Heart left ventricle (tissue), 16 donors: ENCODE data around the gene STX3. TPM values are rescaled to one million over a fixed set of nuclear protein-coding genes. Genes with fewer than 3 reads are reported as not detected.

Experiments used
- ATAC-seq, 4 donors: fragments of 200-7000 bp; cut with Tn5 transposase; one replicate each; pipeline ENCODE4 v1.9.1; 2020 to 2022; ENCODE audit warnings: moderate library complexity in 4 of 4, mild to moderate bottlenecking in 3 of 4, moderate number of reproducible peaks in 1 of 4
- DNase-seq, 5 donors: peaks; one replicate each; pipeline ENCODE4 v3.0.0-alpha.2; 2020
- H3K27ac ChIP-seq, 12 donors: fragments of 200-600 bp; sonication (generic) in 4 of 12; one replicate each; pipeline versions ENCODE4 v1.5.0 to v1.8.0; 2016 to 2022; ENCODE audit warnings: mild to moderate bottlenecking in 2 of 12
- H3K27me3 ChIP-seq, 9 donors: fragments of 200-600 bp; sonication (generic) in 2 of 9; one replicate each; pipeline versions ENCODE4 v1.5.1 to v1.8.0; 2016 to 2022; ENCODE audit warnings: mild to moderate bottlenecking in 3 of 9
- H3K36me3 ChIP-seq, 9 donors: fragments of 200-600 bp; sonication (generic) in 2 of 9; one replicate each; pipeline versions ENCODE4 v1.5.0 to v1.8.0; 2018 to 2022; ENCODE audit warnings: mild to moderate bottlenecking in 2 of 9
- H3K4me1 ChIP-seq, 12 donors: fragments of 200-600 bp; sonication (generic) in 4 of 12; one replicate each; pipeline versions ENCODE4 v1.5.0 to v1.8.0; 2016 to 2022; ENCODE audit warnings: mild to moderate bottlenecking in 3 of 12
- H3K4me3 ChIP-seq, 12 donors: fragments of 200-600 bp; sonication (generic) in 4 of 12; one replicate each; pipeline versions ENCODE4 v1.5.0 to v1.8.0; 2017 to 2022; ENCODE audit warnings: mild to moderate bottlenecking in 9 of 12, moderate library complexity in 4 of 12
- H3K9me3 ChIP-seq, 12 donors: fragments of 200-600 bp; sonication (generic) in 4 of 12; one replicate each; pipeline versions ENCODE4 v1.5.0 to v1.8.0; 2016 to 2022; ENCODE audit warnings: mild to moderate bottlenecking in 1 of 12
- POLR2A ChIP-seq, 2 donors: fragments of 450-650 bp; IDR thresholded peaks; one replicate each; pipeline ENCODE4 v1.6.1; 2017; ENCODE audit warnings: antibody characterized with exemption in 2 of 2, mild to moderate bottlenecking in 2 of 2, moderate library complexity in 2 of 2
- WGBS, 4 donors: extraction: QIAGEN DNeasy Blood & Tissue Kit in 2 of 4; methylation state at CpG; one replicate each; pipeline versions ENCODE4 v1.1.5 to v1.1.7; 2013 to 2018; 5-methylcytosine and 5-hydroxymethylcytosine counted together
- intact Hi-C, 10 donors: fragments of 100-400 bp; cut with DNase I; formaldehyde crosslinking; loops; one replicate each; pipeline versions ENCODE4 v1.11.1 to v1.14.2; 2022
- polyA plus RNA-seq, 2 donors: library from polyadenylated mRNA; stranded (reverse); fragments of 200-250 nt; gene quantifications; one replicate each; pipeline ENCODE4 v1.2.3, GENCODE V29; 2013
- total RNA-seq, 9 donors: library from RNA; depleted of rRNA in 2 of 9; stranded (reverse); fragments of >200 nt in 2 of 9; fragmentation: NEBNext Ultra II Directional in 3 of 9; extraction: Animal tissue kit (Norgen Biotek cat#: 25700) in 3 of 9; gene quantifications; one replicate each; pipeline versions ENCODE4 v1.1.0 to v1.2.4, GENCODE V29; 2016 to 2023
- TF ChIP-seq, protein P1 (sequence below), 12 donors: fragments of 200-600 bp; sonication (generic) in 4 of 12; IDR thresholded peaks; one replicate each; pipeline versions ENCODE4 v1.5.0 to v1.8.0; 2018 to 2022; ENCODE audit warnings: antibody characterized with exemption in 12 of 12, mild to moderate bottlenecking in 5 of 12
- donor health status: ischemic (EF 13 %, LVEDD 7.1; RV severe dilation, severe dysfunction).
- donor health status: healthy with polysubstance abuse.
- donor health status: DM: no; HTN: yes; CAD: no.
- donor health status: DM: no; HTN: no; CAD: no.
- donor health status: ischemic (EF 25% LVEDD 6.9; RV normal size, moderate dysfunction).
- donor health status: ischemic (EF 25% LVEDD 5.7; RV mildly dilated, moderate dysfunction).
- donor health status: healthy.
- donor health status: DM: yes; HTN: yes; CAD: no.
- donor health status: ischemic (EF 35%, LVEDD 5.7; RV mildly dilated, moderate dysfunction).
- donor health status: nonischemic (EF 11% LVEDD 7.7; RV severe dilation, severe dysfunction).
- donor health status: DM: yes; HTN: yes; CAD: no.
- donor health status: PGD.
- donor health status: ischemic (EF 29% LVEDD 5.4; RV normal size, mild dysfunction).
- donor health status: nonischemic (EF 23%, LVEDD 6.1; RV moderate dilation, normal function).

Gene STX3
- total and polyA plus RNA-seq, 11 donors: 6.8 to 16.6 (median 10.0) TPM

DNA sequence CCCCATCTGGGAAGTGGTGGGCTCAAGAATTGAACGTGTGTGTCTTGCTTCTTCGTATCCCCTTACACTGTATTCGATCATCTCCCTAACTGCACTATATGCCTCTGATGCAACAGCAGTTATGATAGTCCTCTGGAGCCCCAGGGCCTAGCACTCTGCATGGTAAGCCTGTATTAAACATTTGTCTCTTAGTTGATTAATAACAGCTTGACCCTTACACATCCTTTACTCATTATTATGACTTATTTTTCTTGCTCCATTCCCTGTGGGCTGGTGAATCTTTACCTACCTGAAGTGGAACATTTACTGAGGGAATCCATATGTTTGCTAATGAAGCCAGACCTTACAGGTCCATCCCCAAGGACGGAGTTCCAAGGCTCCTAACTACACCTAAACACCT, 5.6 kb downstream of the STX3 start:
- H3K9me3 ChIP-seq: no peaks in the 10 kb centered on the region
- peaks cover 0 to 8% (median 0%) of the 10 kb centered on the region in 9 donors for H3K36me3 ChIP-seq
- H3K27ac ChIP-seq: peak overlapping the region in 3 of 12 donors; percentile 32 to 49 (median 47)
- ATAC-seq: no peak
- no peaks in the 10 kb centered on the region for H3K27me3 ChIP-seq
- WGBS, 4 donors: 91 to 95% (median 93%) methylated on average over 4 of the region's 4 CpGs
- H3K4me3 ChIP-seq: no peak overlapping the region
- peaks cover 2 to 47% (median 30%) of the 10 kb centered on the region in 12 donors for H3K4me1 ChIP-seq
- TF ChIP-seq POLR2A (IDR thresholded peaks at IDR 0.05): no peak
- TF ChIP-seq, protein P1, sequence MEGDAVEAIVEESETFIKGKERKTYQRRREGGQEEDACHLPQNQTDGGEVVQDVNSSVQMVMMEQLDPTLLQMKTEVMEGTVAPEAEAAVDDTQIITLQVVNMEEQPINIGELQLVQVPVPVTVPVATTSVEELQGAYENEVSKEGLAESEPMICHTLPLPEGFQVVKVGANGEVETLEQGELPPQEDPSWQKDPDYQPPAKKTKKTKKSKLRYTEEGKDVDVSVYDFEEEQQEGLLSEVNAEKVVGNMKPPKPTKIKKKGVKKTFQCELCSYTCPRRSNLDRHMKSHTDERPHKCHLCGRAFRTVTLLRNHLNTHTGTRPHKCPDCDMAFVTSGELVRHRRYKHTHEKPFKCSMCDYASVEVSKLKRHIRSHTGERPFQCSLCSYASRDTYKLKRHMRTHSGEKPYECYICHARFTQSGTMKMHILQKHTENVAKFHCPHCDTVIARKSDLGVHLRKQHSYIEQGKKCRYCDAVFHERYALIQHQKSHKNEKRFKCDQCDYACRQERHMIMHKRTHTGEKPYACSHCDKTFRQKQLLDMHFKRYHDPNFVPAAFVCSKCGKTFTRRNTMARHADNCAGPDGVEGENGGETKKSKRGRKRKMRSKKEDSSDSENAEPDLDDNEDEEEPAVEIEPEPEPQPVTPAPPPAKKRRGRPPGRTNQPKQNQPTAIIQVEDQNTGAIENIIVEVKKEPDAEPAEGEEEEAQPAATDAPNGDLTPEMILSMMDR (IDR thresholded peaks at IDR 0.05): no peak
- intact Hi-C loops: no loop called here
- DNase-seq: no peak

- H3K27ac ChIP-seq: peak overlapping the region in 8 of 12 donors; percentile 3 to 57 (median 40)
- intact Hi-C loops: no loop called here
- TF ChIP-seq, protein P1 (IDR thresholded peaks at IDR 0.05): no peak
- H3K4me3 ChIP-seq: no peak overlapping the region
- 31 to 57% (median 46%) methylated on average over 5 to 6 of the region's 6 CpGs for WGBS, 4 donors
- peaks cover 0 to 8% (median 0%) of the 10 kb centered on the region in 9 donors for H3K36me3 ChIP-seq
- H3K27me3 ChIP-seq: no peaks in the 10 kb centered on the region
- ATAC-seq (peak; percentile 37 to 81 (median 66)), DNase-seq (peak in 3 of 5 donors; percentile 32 to 38 (median 37))
- peaks cover 0 to 47% (median 33%) of the 10 kb centered on the region in 12 donors for H3K4me1 ChIP-seq
- H3K9me3 ChIP-seq: no peaks in the 10 kb centered on the region
These were observed 6.8 kb downstream of the STX3 start for GRCh38 chr11:59761993-59762392.

DNA sequence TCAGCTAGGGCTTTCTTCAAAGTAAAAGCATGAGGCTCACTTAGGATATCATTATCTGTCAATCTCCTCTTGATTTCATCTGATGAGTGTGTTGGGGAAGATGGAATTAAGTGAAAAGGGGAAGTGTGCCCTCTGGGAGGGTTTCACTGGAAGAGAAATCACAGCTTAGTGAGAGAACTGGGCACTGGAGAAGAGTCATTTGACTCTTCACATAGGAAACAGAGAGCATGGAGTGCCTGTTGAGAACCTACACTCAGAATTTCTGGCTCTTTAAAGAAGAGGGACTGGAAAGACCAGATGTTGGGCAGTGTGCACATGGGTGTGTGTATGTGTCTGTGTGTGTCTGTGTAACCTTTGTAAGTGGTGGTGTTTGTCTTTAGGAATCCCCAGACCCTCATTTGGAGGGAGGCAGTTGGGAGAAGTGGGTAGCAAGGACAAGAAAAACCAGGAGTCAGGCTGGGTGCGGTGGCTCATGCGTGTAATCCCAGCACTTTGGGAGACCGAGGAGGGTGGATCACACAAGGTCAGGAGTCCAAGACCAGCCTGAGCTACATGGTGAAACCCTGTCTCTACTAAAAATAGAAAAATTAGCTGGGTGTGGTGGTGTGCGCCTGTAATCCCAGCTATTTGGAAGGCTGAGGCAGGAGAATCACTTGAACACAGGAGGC, 10.0 kb downstream of the STX3 start:
- Histone ChIP-seq H3K36me3 (peaks cover 0 to 8% (median 0%) of the 10 kb centered on the region in 9 donors), H3K27me3 (no peaks in the 10 kb centered on the region), H3K4me3 (no peak overlapping the region), H3K4me1 (peaks cover 2 to 72% (median 45%) of the 10 kb centered on the region in 12 donors), H3K9me3 (no peaks in the 10 kb centered on the region), H3K27ac (peak overlapping the region in 4 of 12 donors; percentile 15 to 78 (median 38))
- WGBS, 4 donors: 70 to 82% (median 74%) methylated on average over 4 of the region's 4 CpGs
- DNase-seq: no peak
- TF ChIP-seq POLR2A (IDR thresholded peaks at IDR 0.05): no peak
- TF ChIP-seq, protein P1 (IDR thresholded peaks at IDR 0.05): no peak
- no peak for ATAC-seq
- intact Hi-C loops: no loop called here

DNA sequence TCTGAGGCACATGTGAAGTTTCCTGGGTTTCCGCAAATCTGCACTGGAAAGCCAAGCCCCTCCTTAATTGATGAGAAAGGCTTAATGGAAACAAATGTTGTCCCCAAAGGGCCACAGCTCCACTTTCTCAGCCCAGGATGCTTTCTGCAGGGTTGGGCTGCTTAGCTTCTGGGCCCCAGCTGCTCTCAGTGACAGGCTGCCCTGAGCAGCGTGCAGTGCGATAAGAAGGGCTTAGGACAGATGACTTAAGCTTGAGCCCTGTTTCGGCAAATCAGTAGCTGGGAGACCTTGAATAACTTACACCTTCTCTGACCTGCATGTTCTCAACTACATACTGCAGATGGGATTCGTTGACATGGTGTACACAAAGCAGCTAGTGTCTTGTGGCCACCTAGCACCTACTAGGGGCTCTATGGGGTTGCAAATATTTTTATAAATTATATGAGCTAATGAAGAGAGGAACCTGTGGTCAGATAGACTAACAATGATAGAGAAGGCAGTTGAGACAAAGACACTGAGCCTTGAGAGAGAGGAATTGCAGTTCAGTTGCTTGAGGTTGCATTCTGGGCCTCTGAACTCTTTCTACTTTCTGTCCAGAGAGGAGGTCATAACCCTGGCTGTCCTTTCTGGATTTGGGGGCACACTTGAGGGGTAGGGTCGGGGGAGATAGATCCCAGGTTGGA, 11.5 kb downstream of the STX3 start:
- no peaks in the 10 kb centered on the region for H3K9me3 ChIP-seq
- intact Hi-C loops: no loop called here
- ATAC-seq (peak; percentile 36 to 65 (median 51)), DNase-seq (peak in 2 of 5 donors; percentile 33 to 52)
- 61 to 74% (median 67%) methylated on average over 6 of the region's 6 CpGs for WGBS, 4 donors
- H3K4me3 ChIP-seq: no peak overlapping the region
- H3K36me3 ChIP-seq: peaks cover 0 to 6% (median 0%) of the 10 kb centered on the region in 9 donors
- H3K27ac ChIP-seq: peak overlapping the region in 5 of 12 donors; percentile 11 to 54 (median 16)
- TF ChIP-seq POLR2A (IDR thresholded peaks at IDR 0.05): no peak
- TF ChIP-seq, protein P1 (IDR thresholded peaks at IDR 0.05): no peak
- H3K4me1 ChIP-seq: peaks cover 1 to 69% (median 44%) of the 10 kb centered on the region in 12 donors
- no peaks in the 10 kb centered on the region for H3K27me3 ChIP-seq
